H7 (cell line): ENCODE results near the gene ADGRV1. TPM values are rescaled to one million over a fixed set of nuclear protein-coding genes. Genes with fewer than 3 reads are reported as not detected.

Experiments used
- DNase-seq: peaks from one replicate; pipeline ENCODE4 v3.0.0; 2012
- H3K27me3 ChIP-seq: 2 replicates; pipeline ENCODE4 v1.6.0; 2011; ENCODE audit warnings: mild to moderate bottlenecking, low read length; ENCODE audit not compliant: control insufficient read depth, insufficient read depth
- H3K36me3 ChIP-seq: replicated peaks from 2 replicates; pipeline ENCODE4 v1.5.1; 2011; ENCODE audit warnings: low read length; ENCODE audit not compliant: control insufficient read depth, insufficient read depth
- H3K4me3 ChIP-seq: 2 replicates; pipeline ENCODE4 v1.5.1; 2011; ENCODE audit warnings: low read depth, mild to moderate bottlenecking, control low read depth, low read length, moderate library complexity; ENCODE audit not compliant: insufficient read depth
- total RNA-seq: library from RNA; depleted of rRNA; stranded (reverse); fragments of >200 nt; shearing (Covaris generic); gene quantifications from 2 replicates; pipeline ENCODE4 v1.2.3, GENCODE V29; 2014; rRNA removed

ADGRV1 gene
- 28.8 and 44.2 TPM in 2 replicates for total RNA-seq

GRCh38 chr5:90558344-90559192 lies at the start of gene ADGRV1:
ADGRV1 (plus strand) TSS chr5:90558797; CDS start chr5:90558896, 99 bp downstream.
- no peaks in the 10 kb centered on the region for H3K27me3 ChIP-seq
- peak; percentile 95 for DNase-seq
- peak within 1 kb of the TSS; percentile 82 for H3K4me3 ChIP-seq
- no peaks in the 10 kb centered on the region for H3K36me3 ChIP-seq

GRCh38 chr5:90510438-90510837 lies 48.2 kb upstream of the ADGRV1 start:
- DNase-seq = no peak
- H3K4me3 ChIP-seq = no peak overlapping the region
- H3K36me3 ChIP-seq = peaks cover 3% of the 10 kb centered on the region
- no peaks in the 10 kb centered on the region for H3K27me3 ChIP-seq

- DNase-seq = no peak
- Histone ChIP-seq H3K27me3 (no peaks in the 10 kb centered on the region), H3K36me3 (peaks cover 1% of the 10 kb centered on the region), H3K4me3 (no peak overlapping the region)
These were observed 44.1 kb upstream of the ADGRV1 start for GRCh38 chr5:90514520-90514919.

GRCh38 chr5:90518661-90519060 lies 39.9 kb upstream of the ADGRV1 start:
- H3K4me3 ChIP-seq = no peak overlapping the region
- H3K36me3 ChIP-seq = peaks cover under 1% of the 10 kb centered on the region; the same call in 1 of the 2 replicates
- DNase-seq = no peak
- H3K27me3 ChIP-seq = no peaks in the 10 kb centered on the region

GRCh38 chr5:90519081-90519480 lies 39.5 kb upstream of the ADGRV1 start:
- peaks cover 1% of the 10 kb centered on the region; the same call in 1 of the 2 replicates for H3K36me3 ChIP-seq

GRCh38 chr5:90528601-90529193 lies 29.9 kb upstream of the ADGRV1 start:
- H3K36me3 ChIP-seq = peaks cover under 1% of the 10 kb centered on the region; the same call in 1 of the 2 replicates
- H3K27me3 ChIP-seq = no peaks in the 10 kb centered on the region
- H3K4me3 ChIP-seq = peak overlapping the region; percentile 72
- DNase-seq = peak; percentile 16

More at GRCh38 chr5:90519081-90519480, 39.5 kb upstream of the ADGRV1 start:
- Histone ChIP-seq H3K4me3 (no peak overlapping the region), H3K27me3 (no peaks in the 10 kb centered on the region)
- DNase-seq = no peak

GRCh38 chr5:90529194-90529938 lies 29.2 kb upstream of the ADGRV1 start, which contains the start of gene LYSMD3:
LYSMD3 (minus strand) TSS chr5:90529584; CDS start chr5:90525289, 4,295 bp downstream.
- DNase-seq = peak; percentile 98
- Histone ChIP-seq H3K36me3 (no peaks in the 10 kb centered on the region; the same call in 1 of the 2 replicates), H3K27me3 (no peaks in the 10 kb centered on the region)

GRCh38 chr5:90529939-90530677 lies 28.5 kb upstream of the ADGRV1 start:
- H3K27me3 ChIP-seq = no peaks in the 10 kb centered on the region
- H3K36me3 ChIP-seq = no peaks in the 10 kb centered on the region; the same call in 1 of the 2 replicates
- peak; percentile 79 for DNase-seq
- peak overlapping the region; percentile 89 for H3K4me3 ChIP-seq

More at GRCh38 chr5:90529194-90529938, 29.2 kb upstream of the ADGRV1 start, which contains the start of gene LYSMD3:
- H3K4me3 ChIP-seq = peak within 1 kb of the TSS; percentile 89

- Histone ChIP-seq H3K27me3 (no peaks in the 10 kb centered on the region), H3K36me3 (no peaks in the 10 kb centered on the region), H3K4me3 (no peak overlapping the region)
- DNase-seq = no peak
These were observed 27.7 kb upstream of the ADGRV1 start for GRCh38 chr5:90530736-90531487.

GRCh38 chr5:90533794-90534193 lies 24.8 kb upstream of the ADGRV1 start:
- DNase-seq = no peak
- H3K27me3 ChIP-seq = no peaks in the 10 kb centered on the region
- H3K4me3 ChIP-seq = no peak overlapping the region
- no peaks in the 10 kb centered on the region for H3K36me3 ChIP-seq

GRCh38 chr5:90534922-90535321 lies 23.7 kb upstream of the ADGRV1 start:
- Histone ChIP-seq H3K27me3 (no peaks in the 10 kb centered on the region), H3K36me3 (no peaks in the 10 kb centered on the region), H3K4me3 (no peak overlapping the region)
- no peak for DNase-seq

- no peak overlapping the region for H3K4me3 ChIP-seq
- H3K27me3 ChIP-seq = no peaks in the 10 kb centered on the region
- no peaks in the 10 kb centered on the region for H3K36me3 ChIP-seq
- no peak for DNase-seq
These were observed 15.6 kb upstream of the ADGRV1 start for GRCh38 chr5:90542827-90543519.

- no peak overlapping the region for H3K4me3 ChIP-seq
- no peak for DNase-seq
- no peaks in the 10 kb centered on the region for H3K36me3 ChIP-seq
- no peaks in the 10 kb centered on the region for H3K27me3 ChIP-seq
These were observed 13.1 kb upstream of the ADGRV1 start for GRCh38 chr5:90545511-90545910.
